ENCODE data around the gene ACTBL2. TPM values are rescaled to one million over a fixed set of nuclear protein-coding genes. Genes with fewer than 3 reads are reported as not detected.

ACTBL2 gene
- total RNA-seq, 1 donor from 2014 or later = not detected

GRCh38 chr5:57517250-57517649, 34.6 kb upstream of the ACTBL2 start:
- peaks cover 3% of the 10 kb centered on the region for H3K27me3 Mint-ChIP-seq (ENCODE audit: unreplicated experiment)

GRCh38 chr5:57513785-57514184, 31.2 kb upstream of the ACTBL2 start:
- no peak for DNase-seq
- no peaks in the 10 kb centered on the region for H3K4me1 Mint-ChIP-seq (ENCODE audit: low read depth, unreplicated experiment)
- no peak overlapping the region for H3K27ac Mint-ChIP-seq (ENCODE audit: unreplicated experiment)
- H3K27me3 Mint-ChIP-seq (ENCODE audit: unreplicated experiment) = peaks cover 2% of the 10 kb centered on the region
- no peak for TF ChIP-seq CTCF (IDR thresholded peaks at IDR 0.05; ENCODE audit: partially characterized antibody, unreplicated experiment)
- H3K4me3 Mint-ChIP-seq (ENCODE audit: unreplicated experiment) = no peak overlapping the region
- H3K36me3 Mint-ChIP-seq (ENCODE audit: unreplicated experiment) = no peaks in the 10 kb centered on the region
- H3K9me3 Mint-ChIP-seq (ENCODE audit: unreplicated experiment) = no peaks in the 10 kb centered on the region

More at GRCh38 chr5:57517250-57517649, 34.6 kb upstream of the ACTBL2 start:
- H3K4me1 Mint-ChIP-seq (ENCODE audit: low read depth, unreplicated experiment) = no peaks in the 10 kb centered on the region
- TF ChIP-seq CTCF (IDR thresholded peaks at IDR 0.05; ENCODE audit: partially characterized antibody, unreplicated experiment) = no peak
- no peaks in the 10 kb centered on the region for H3K9me3 Mint-ChIP-seq (ENCODE audit: unreplicated experiment)
- H3K4me3 Mint-ChIP-seq (ENCODE audit: unreplicated experiment) = no peak overlapping the region
- no peak for DNase-seq
- H3K27ac Mint-ChIP-seq (ENCODE audit: unreplicated experiment) = no peak overlapping the region
- H3K36me3 Mint-ChIP-seq (ENCODE audit: unreplicated experiment) = no peaks in the 10 kb centered on the region

GRCh38 chr5:57511321-57511720, 28.7 kb upstream of the ACTBL2 start:
- Mint-ChIP-seq H3K9me3 (ENCODE audit: unreplicated experiment) (no peaks in the 10 kb centered on the region), H3K4me1 (ENCODE audit: low read depth, unreplicated experiment) (no peaks in the 10 kb centered on the region), H3K27ac (ENCODE audit: unreplicated experiment) (no peak overlapping the region), H3K36me3 (ENCODE audit: unreplicated experiment) (no peaks in the 10 kb centered on the region), H3K27me3 (ENCODE audit: unreplicated experiment) (peaks cover 2% of the 10 kb centered on the region), H3K4me3 (ENCODE audit: unreplicated experiment) (no peak overlapping the region)
- DNase-seq = no peak
- no peak for TF ChIP-seq CTCF (IDR thresholded peaks at IDR 0.05; ENCODE audit: partially characterized antibody, unreplicated experiment)

GRCh38 chr5:57509501-57510260, 27.1 kb upstream of the ACTBL2 start:
- Mint-ChIP-seq H3K9me3 (ENCODE audit: unreplicated experiment) (no peaks in the 10 kb centered on the region), H3K4me1 (ENCODE audit: low read depth, unreplicated experiment) (no peaks in the 10 kb centered on the region), H3K36me3 (ENCODE audit: unreplicated experiment) (no peaks in the 10 kb centered on the region), H3K27me3 (ENCODE audit: unreplicated experiment) (no peaks in the 10 kb centered on the region), H3K4me3 (ENCODE audit: unreplicated experiment) (no peak overlapping the region), H3K27ac (ENCODE audit: unreplicated experiment) (no peak overlapping the region)
- no peak for TF ChIP-seq CTCF (IDR thresholded peaks at IDR 0.05; ENCODE audit: partially characterized antibody, unreplicated experiment)
- DNase-seq = no peak

- TF ChIP-seq CTCF (IDR thresholded peaks at IDR 0.05; ENCODE audit: partially characterized antibody, unreplicated experiment) = no peak
- H3K4me1 Mint-ChIP-seq (ENCODE audit: low read depth, unreplicated experiment) = no peaks in the 10 kb centered on the region
- no peak overlapping the region for H3K4me3 Mint-ChIP-seq (ENCODE audit: unreplicated experiment)
- no peaks in the 10 kb centered on the region for H3K36me3 Mint-ChIP-seq (ENCODE audit: unreplicated experiment)
- no peak overlapping the region for H3K27ac Mint-ChIP-seq (ENCODE audit: unreplicated experiment)
- DNase-seq = no peak
- peaks cover 2% of the 10 kb centered on the region for H3K27me3 Mint-ChIP-seq (ENCODE audit: unreplicated experiment)
- H3K9me3 Mint-ChIP-seq (ENCODE audit: unreplicated experiment) = no peaks in the 10 kb centered on the region
Measured at GRCh38 chr5:57508211-57508610, 25.6 kb upstream of the ACTBL2 start.

Data from glutamatergic neuron (in vitro differentiated cells).